GM12878 (cell line): ENCODE data around the gene ADCYAP1. TPM values are rescaled to one million over a fixed set of nuclear protein-coding genes. Genes with fewer than 3 reads are reported as not detected.

Experiments used
- ATAC-seq: fragments of 200-7000 bp; cut with Tn5 transposase; 3 replicates; pipeline ENCODE4 v1.9.1; 2020; ENCODE audit warnings: mild to moderate bottlenecking, moderate library complexity
- BruUV-seq: library from RNA; stranded (reverse); fragments of 400-500 nt; replicated peaks from 2 replicates; lab custom pipeline; 2021; lab: Mats Ljungman, UMichigan
- CTCF ChIA-PET: fragments of 300-600 bp; sonication (Branson Sonifier 250); formaldehyde crosslinking; extraction: SDS; loops from one replicate; lab custom pipeline; 2021; ENCODE audit warnings: inconsistent platforms; lab: Yijun Ruan, JAX
- POLR2A ChIA-PET: fragments of 350-600 bp; formaldehyde crosslinking; extraction: SDS; loops from one replicate; lab custom pipeline; 2021; ENCODE audit warnings: inconsistent platforms; lab: Charles Lee
- RAD21 ChIA-PET: fragments of 300-600 bp; sonication (Branson Sonifier 250); formaldehyde crosslinking; loops from one replicate; lab custom pipeline; 2023; ENCODE audit warnings: antibody characterized with exemption; ENCODE audit not compliant: unreplicated experiment; lab: Charles Lee
- SMC1A ChIA-PET: fragments of 300-600 bp; sonication (Branson Sonifier 250); formaldehyde crosslinking; loops from one replicate; lab custom pipeline; 2023; ENCODE audit not compliant: unreplicated experiment, uncharacterized antibody; lab: Charles Lee
- DNase-seq: peaks from one replicate; pipeline ENCODE4 v3.0.0-alpha.2; 2011; ENCODE audit warnings: low read depth, low spot score
- FAIRE-seq: peaks from 3 replicates; lab custom pipeline; 2011; peaks lifted over from hg19 to GRCh38; lab: Jason Lieb, UNC
- H2AFZ ChIP-seq: 2 replicates; pipeline ENCODE4 v1.6.0; 2011; ENCODE audit warnings: low read depth, low read length, control low read depth; ENCODE audit not compliant: control insufficient read depth
- H3K27ac ChIP-seq: 2 replicates; pipeline ENCODE4 v1.5.1; 2011; ENCODE audit warnings: control low read depth; ENCODE audit not compliant: control insufficient read depth, insufficient read depth
- H3K27me3 ChIP-seq, 2 experiments: replicated peaks in 1 of 2; 2 replicates each; pipeline versions ENCODE4 v1.6.0 to v1.6.1; 2011; ENCODE audit warnings: low read length in 1 of 2; ENCODE audit not compliant: control insufficient read depth in 2 of 2, insufficient read depth in 2 of 2
- H3K36me3 ChIP-seq, 2 experiments: 2 replicates each; pipeline ENCODE4 v1.5.1; 2011; ENCODE audit warnings: low read length in 1 of 2; ENCODE audit not compliant: control insufficient read depth in 2 of 2, insufficient read depth in 2 of 2
- H3K4me1 ChIP-seq: 2 replicates; pipeline ENCODE4 v1.6.1; 2011; ENCODE audit warnings: mild to moderate bottlenecking, low read length, moderate library complexity, mixed read lengths; ENCODE audit not compliant: control insufficient read depth, insufficient read depth
- H3K4me2 ChIP-seq: 2 replicates; pipeline ENCODE4 v1.6.0; 2011; ENCODE audit warnings: control low read depth; ENCODE audit not compliant: control insufficient read depth, insufficient read depth
- H3K4me3 ChIP-seq: fragments of 200-600 bp; sonication (generic); 2 replicates; pipeline ENCODE4 v1.5.1; 2016
- H3K79me2 ChIP-seq: 2 replicates; pipeline ENCODE4 v1.6.0; 2011; ENCODE audit warnings: low read length; ENCODE audit not compliant: control insufficient read depth, insufficient read depth
- H3K9ac ChIP-seq: 2 replicates; pipeline ENCODE4 v1.8.0; 2011; ENCODE audit warnings: low read length, control low read depth, mixed read lengths; ENCODE audit not compliant: control insufficient read depth, insufficient read depth
- H3K9me3 ChIP-seq: replicated peaks from 3 replicates; pipeline ENCODE4 v1.5.1; 2011; ENCODE audit warnings: mild to moderate bottlenecking, low read length; ENCODE audit not compliant: control insufficient read depth, insufficient read depth
- H4K20me1 ChIP-seq: 2 replicates; pipeline ENCODE4 v1.6.0; 2011; ENCODE audit not compliant: control insufficient read depth, insufficient read depth
- ATF3 ChIP-seq: IDR thresholded peaks from 2 replicates; pipeline ENCODE4 v1.6.1; 2011; ENCODE audit warnings: low read depth, mild to moderate bottlenecking, low read length, moderate library complexity, borderline replicate concordance; ENCODE audit errors: extremely low read depth
- BACH1 ChIP-seq: fragments of 450-650 bp; IDR thresholded peaks from 2 replicates; pipeline ENCODE4 v1.6.1; 2017; ENCODE audit warnings: mild to moderate bottlenecking, borderline replicate concordance
- BHLHE40 ChIP-seq, 2 experiments: fragments of 450-650 bp in 1 of 2; IDR thresholded peaks; 2 replicates each; pipeline ENCODE4 v1.6.1; 2011 to 2017; ENCODE audit warnings: low read depth in 2 of 2, borderline replicate concordance in 1 of 2, improper control_type of control experiment in 1 of 2, low read length in 1 of 2, mild to moderate bottlenecking in 1 of 2
- BRCA1 ChIP-seq: IDR thresholded peaks from 2 replicates; pipeline ENCODE4 v1.6.1; 2011; ENCODE audit warnings: low read depth, low read length, improper control_type of control experiment
- CBX5 ChIP-seq: sonication (generic); IDR thresholded peaks from 2 replicates; pipeline ENCODE4 v1.6.1; 2016; ENCODE audit warnings: low read depth, moderate library complexity, mild to moderate bottlenecking, inconsistent platforms
- CHD2 ChIP-seq: IDR thresholded peaks from 2 replicates; pipeline ENCODE4 v1.6.1; 2011; ENCODE audit warnings: low read depth, low read length, improper control_type of control experiment, borderline replicate concordance
- EZH2 ChIP-seq: IDR thresholded peaks from 2 replicates; pipeline ENCODE4 v1.6.1; 2012; ENCODE audit warnings: low read depth, mild to moderate bottlenecking, control low read depth, inconsistent platforms, low read length, borderline replicate concordance; ENCODE audit not compliant: control insufficient read depth
- HDAC6 ChIP-seq: fragments of 200-600 bp; sonication (generic); IDR thresholded peaks from one replicate; pipeline ENCODE4 v1.8.0; 2017; ENCODE audit warnings: antibody characterized with exemption; ENCODE audit not compliant: unreplicated experiment
- JUNB ChIP-seq: IDR thresholded peaks from 2 replicates; pipeline ENCODE4 v1.6.1; 2016; ENCODE audit warnings: antibody characterized with exemption, mild to moderate bottlenecking
- KAT2A ChIP-seq: conservative IDR thresholded peaks from 2 replicates; pipeline ENCODE4 v1.6.1; 2011; ENCODE audit warnings: low read depth, low read length; ENCODE audit not compliant: control insufficient read depth
- MYB ChIP-seq: fragments of 150-350 bp; IDR thresholded peaks from 2 replicates; pipeline ENCODE4 v1.6.1; 2014; ENCODE audit warnings: mild to moderate bottlenecking, low read depth, low read length, borderline replicate concordance
- RB1 ChIP-seq: fragments of 450-650 bp; formaldehyde crosslinking; IDR thresholded peaks from 2 replicates; pipeline ENCODE4 v1.6.1; 2017; ENCODE audit warnings: mild to moderate bottlenecking, borderline replicate concordance
- SP1 ChIP-seq: IDR thresholded peaks from one replicate; pipeline ENCODE4 v1.6.1; 2011; ENCODE audit warnings: low read depth, low read length
- USF2 ChIP-seq: IDR thresholded peaks from 2 replicates; pipeline ENCODE4 v1.6.1; 2011; ENCODE audit warnings: low read depth, low read length, improper control_type of control experiment, borderline replicate concordance
- ZNF622 ChIP-seq: fragments of 450-650 bp; IDR thresholded peaks from 2 replicates; pipeline ENCODE4 v1.6.1; 2017; ENCODE audit warnings: mild to moderate bottlenecking, inconsistent platforms
- ZZZ3 ChIP-seq: IDR thresholded peaks from 2 replicates; pipeline ENCODE4 v1.6.1; 2011; ENCODE audit warnings: low read depth; ENCODE audit not compliant: control insufficient read depth, insufficient read length
- WGBS: methylation state at CpG from one replicate; pipeline ENCODE4 v1.1.6; 2016; ENCODE audit warnings: low lambda C conversion rate; ENCODE audit not compliant: insufficient replicate concordance, insufficient coverage; ENCODE audit errors: missing lambda C conversion rate; 5-methylcytosine and 5-hydroxymethylcytosine counted together
- in situ Hi-C: fragments of 300-500 bp; cut with MboI; formaldehyde crosslinking; loops from 9 replicates; pipeline ENCODE4 v1.14.3; 2018; ENCODE audit warnings: mixed read lengths
- intact Hi-C: fragments of 100-400 bp; cut with micrococcal nuclease; formaldehyde crosslinking; loops from one replicate; pipeline ENCODE4 v1.14.2; 2022; ENCODE audit not compliant: unreplicated experiment
- polyA plus RNA-seq, 11 experiments: library from polyadenylated mRNA; depleted of rRNA in 4 of 11; unstranded in 6 of 11; stranded (reverse) in 5 of 11; fragments of >200 nt; fragmentation: Nextera tagmentation in 4 of 11; fragmentation: Illumina TruSeq in 1 of 11; extraction: Ambion mirVana in 4 of 11; extraction: Trizol in 1 of 11; gene quantifications; 1 replicate in 1 of 11; 2 replicates in 10 of 11; pipeline versions ENCODE4 v1.2.1 to v1.2.3, GENCODE V29; 2011 to 2016; ENCODE audit warnings: inconsistent platforms in 2 of 11, missing spikeins in 2 of 11, low read depth in 1 of 11
- total RNA-seq, 4 experiments: library from RNA; depleted of rRNA in 3 of 4; stranded (reverse); fragments of >200 nt in 3 of 4; fragmentation: Illumina TruSeq in 1 of 4; extraction: Trizol in 1 of 4; gene quantifications; 2 replicates each; pipeline versions ENCODE4 v1.2.1 to v1.2.3, GENCODE V29; 2013 to 2021

Gene ADCYAP1
- total and polyA plus RNA-seq, 10 of the 15 experiments (the other 5 are each of a cell fraction or from before 2014, with no cell fraction given), result 0.02 TPM; not detected in 9

GRCh38 chr18:875912-876311, 28.8 kb upstream of the ADCYAP1 start (continued):
- TF ChIP-seq ATF3, result no peak

GRCh38 chr18:877238-877637, 27.4 kb upstream of the ADCYAP1 start:
- Histone ChIP-seq H3K36me3 (no peaks in the 10 kb centered on the region), H3K4me3 (no peak overlapping the region), H3K4me1 (no peaks in the 10 kb centered on the region), H3K4me2 (no peak overlapping the region), H3K27ac (no peak overlapping the region), H3K79me2 (no peaks in the 10 kb centered on the region), H3K27me3 (no peaks in the 10 kb centered on the region; a peak in 1 of 4 replicates), H2AFZ (no peak overlapping the region), H3K9ac (no peak overlapping the region), H4K20me1 (no peaks in the 10 kb centered on the region), H3K9me3 (no peaks in the 10 kb centered on the region)
- intact Hi-C loops (no loop called here), in situ Hi-C loops (no loop called here)
- 63% methylated on average over 6 of the region's 6 CpGs for WGBS
- no peak for TF ChIP-seq CBX5
- TF ChIP-seq JUNB, result no peak
- TF ChIP-seq ZZZ3, result no peak
- DNase-seq, result no peak
- no peak for FAIRE-seq
- RAD21 ChIA-PET, result no interaction called here
- POLR2A ChIA-PET, result no interaction called here
- ATAC-seq, result no peak
- CTCF ChIA-PET, result interaction anchor here (1.1 to 1.3 kb wide), 2 partner anchors 12 to 84 kb away, joined by 3 to 5 read pairs; no protein-coding TSS in a partner anchor
- SMC1A ChIA-PET, result no interaction called here
- no TSS peak for BruUV-seq

GRCh38 chr18:886076-886475, 18.6 kb upstream of the ADCYAP1 start:
- SMC1A ChIA-PET, result no interaction called here
- no peak for FAIRE-seq
- in situ Hi-C loops, result no loop called here
- no peaks in the 10 kb centered on the region for H3K4me1 ChIP-seq
- WGBS, result 0% methylated on average over 1 of the region's 1 CpG
- H3K36me3 ChIP-seq, result no peaks in the 10 kb centered on the region
- no peak for DNase-seq
- no peaks in the 10 kb centered on the region for H3K79me2 ChIP-seq
- no TSS peak for BruUV-seq
- RAD21 ChIA-PET, result no interaction called here
- ATAC-seq, result no peak
- H3K9ac ChIP-seq, result no peak overlapping the region
- no peaks in the 10 kb centered on the region for H3K9me3 ChIP-seq
- POLR2A ChIA-PET, result no interaction called here
- no peak overlapping the region for H3K27ac ChIP-seq
- no peak for TF ChIP-seq BHLHE40 (IDR thresholded peaks at IDR 0.05; ENCODE audit: borderline replicate concordance in 1 of 2, low read depth in 2 of 2, low read length in 1 of 2)
- TF ChIP-seq CHD2, result no peak
- TF ChIP-seq MYB, result no peak
- TF ChIP-seq HDAC6, result no peak
- no peak for TF ChIP-seq KAT2A
- TF ChIP-seq SP1, result no peak
- TF ChIP-seq USF2, result no peak
- no peak for TF ChIP-seq BACH1
- no peak for TF ChIP-seq EZH2
- TF ChIP-seq ZNF622, result no peak
- no peak for TF ChIP-seq BRCA1
- TF ChIP-seq RB1, result no peak
- H4K20me1 ChIP-seq, result no peaks in the 10 kb centered on the region
- CTCF ChIA-PET, result no interaction called here
- H2AFZ ChIP-seq, result no peak overlapping the region
- intact Hi-C loops, result no loop called here
- H3K27me3 ChIP-seq, result no peaks in the 10 kb centered on the region; a peak in 1 of 4 replicates
- no peak overlapping the region for H3K4me2 ChIP-seq
- H3K4me3 ChIP-seq, result no peak overlapping the region
